UCSD-AML1 (cell line): ENCODE measurements around the gene OVOL1.
A peak's percentile ranks its signal among the peaks of the same experiment; 100 is the strongest.
"Not testable (repeated sequence)": the region's sequence is repeated elsewhere in the genome, so short reads cannot be mapped to it uniquely, and the experiment has no call there.

Source experiments
- DNase-seq: peaks from one replicate; lab custom pipeline; 2025; ENCODE audit not compliant: unreplicated experiment; lab: John Stamatoyannopoulos, UW

Gene OVOL1

GRCh38 chr11:65814131-65814985 is 27.5 kb downstream of the OVOL1 start:
- no peak for DNase-seq

GRCh38 chr11:65814986-65815565 is 28.2 kb downstream of the OVOL1 start:
- DNase-seq, result no peak

- DNase-seq, result no peak
Measured at GRCh38 chr11:65816696-65817095, 29.8 kb downstream of the OVOL1 start.

- DNase-seq, result no peak
Measured at GRCh38 chr11:65817312-65817834, 30.5 kb downstream of the OVOL1 start.

GRCh38 chr11:65817835-65818680 is 31.2 kb downstream of the OVOL1 start:
- peak; percentile 91 for DNase-seq

- DNase-seq, result no peak
Measured at GRCh38 chr11:65821107-65821506, 34.2 kb downstream of the OVOL1 start.

GRCh38 chr11:65822776-65823528 is 36.1 kb downstream of the OVOL1 start:
- no peak for DNase-seq

GRCh38 chr11:65826984-65827735 is 40.3 kb downstream of the OVOL1 start:
- no peak for DNase-seq

- no peak for DNase-seq
Measured at GRCh38 chr11:65829459-65829858, 42.6 kb downstream of the OVOL1 start.

- DNase-seq, result not testable (repeated sequence)
Measured at GRCh38 chr11:65832231-65832630, 45.4 kb downstream of the OVOL1 start.

- DNase-seq, result peak; percentile 91
Measured at GRCh38 chr11:65833297-65834030, 46.6 kb downstream of the OVOL1 start, which contains the start of gene SNX32. Gene SNX32 (plus strand): TSS chr11:65833963. CDS start chr11:65834066, 103 bp downstream.

- no peak for DNase-seq
Measured at GRCh38 chr11:65834202-65834601, 47.3 kb downstream of the OVOL1 start.

- DNase-seq, result no peak
Measured at GRCh38 chr11:65842144-65842543, 55.3 kb downstream of the OVOL1 start.

- DNase-seq, result no peak
Measured at GRCh38 chr11:65843811-65844210, 56.9 kb downstream of the OVOL1 start.

- DNase-seq, result no peak
Measured at GRCh38 chr11:65844231-65844872, 57.5 kb downstream of the OVOL1 start.
